NCI-H774 (cell line): Measurements from ENCODE around the gene UXT.
A peak's percentile ranks its signal among the peaks of the same experiment; 100 is the strongest.

Experiments used
- DNase-seq: peaks from one replicate; lab custom pipeline; 2025; lab: John Stamatoyannopoulos, UW

The UXT gene

DNA sequence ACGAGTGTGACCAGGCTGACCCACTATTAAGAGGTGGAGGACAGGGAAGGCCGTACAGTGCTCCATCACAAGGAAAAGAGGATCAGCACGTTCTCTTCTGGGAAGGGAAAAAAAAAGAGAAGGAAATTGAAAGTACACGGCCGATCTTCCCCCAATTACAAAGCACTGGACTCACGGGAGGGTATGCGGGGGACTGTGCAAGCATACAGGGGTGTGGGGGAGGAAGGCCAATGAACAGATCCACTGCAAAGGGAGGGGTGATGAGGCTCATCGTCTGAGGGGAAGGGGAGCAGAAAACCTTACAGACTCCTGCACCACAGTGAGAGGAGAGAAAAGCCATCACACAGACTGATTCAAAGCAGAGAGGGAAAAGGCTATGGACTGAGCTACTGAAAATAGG, 9.7 kb downstream of the UXT start:
- no peak for DNase-seq

DNA sequence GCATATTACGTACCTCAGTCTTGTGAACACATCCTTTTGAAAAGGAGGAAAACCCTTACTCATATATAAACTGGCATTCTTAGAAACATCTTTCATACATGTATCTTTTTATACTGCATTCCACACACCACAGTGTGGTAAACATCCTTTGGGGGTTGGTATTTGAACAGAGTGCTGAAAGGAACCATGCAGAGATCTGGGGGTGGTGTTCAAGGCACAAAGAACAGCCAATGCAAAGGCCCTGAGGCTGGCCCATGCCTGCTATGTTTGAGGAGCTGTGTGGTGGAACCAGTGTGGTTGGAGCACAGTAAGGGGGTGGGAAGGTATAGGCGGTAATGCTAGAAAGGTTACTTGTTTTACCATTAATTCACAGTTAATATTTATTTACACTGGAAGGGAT, 10.6 kb downstream of the UXT start:
- DNase-seq, result no peak

DNA sequence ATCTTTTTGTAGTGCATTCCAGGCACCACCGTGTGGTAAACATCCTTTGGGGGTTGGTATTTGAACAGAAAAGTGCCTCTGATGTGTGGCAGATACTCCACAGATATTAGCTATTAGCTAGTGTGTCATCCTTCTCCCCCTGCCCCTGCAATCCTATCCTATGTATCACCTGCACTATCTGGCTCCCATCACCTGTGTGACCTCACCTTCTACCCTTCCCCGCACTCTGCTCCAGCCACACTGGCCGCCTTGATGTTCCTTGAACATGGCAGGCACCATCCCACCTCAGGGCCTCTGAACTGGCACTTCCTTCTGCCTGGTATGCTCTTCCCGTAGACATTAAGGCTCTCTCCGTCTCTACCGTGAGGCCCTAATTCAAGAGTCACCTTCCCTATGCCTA, 12.3 kb downstream of the UXT start:
- DNase-seq, result no peak

DNA sequence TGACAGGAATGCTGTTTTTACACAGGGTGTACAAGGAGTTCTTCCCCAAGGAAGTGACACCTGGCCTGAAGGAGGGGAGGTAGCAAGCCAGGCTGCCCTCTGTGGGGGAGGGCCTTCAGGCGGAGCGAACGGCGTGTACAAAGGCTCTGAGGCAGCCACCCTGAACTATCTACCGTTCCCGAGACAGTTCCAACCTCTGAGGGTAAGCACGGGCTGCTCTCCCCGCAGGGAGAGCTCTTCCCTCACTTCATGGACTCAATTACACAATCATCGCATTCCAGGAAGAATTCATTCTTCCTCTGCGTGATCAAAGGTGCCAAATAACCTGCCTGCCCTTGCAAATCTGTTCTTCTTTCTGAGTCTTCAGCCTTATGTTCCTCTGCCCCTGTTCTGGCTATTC, 13.4 kb downstream of the UXT start:
- no peak for DNase-seq

DNA sequence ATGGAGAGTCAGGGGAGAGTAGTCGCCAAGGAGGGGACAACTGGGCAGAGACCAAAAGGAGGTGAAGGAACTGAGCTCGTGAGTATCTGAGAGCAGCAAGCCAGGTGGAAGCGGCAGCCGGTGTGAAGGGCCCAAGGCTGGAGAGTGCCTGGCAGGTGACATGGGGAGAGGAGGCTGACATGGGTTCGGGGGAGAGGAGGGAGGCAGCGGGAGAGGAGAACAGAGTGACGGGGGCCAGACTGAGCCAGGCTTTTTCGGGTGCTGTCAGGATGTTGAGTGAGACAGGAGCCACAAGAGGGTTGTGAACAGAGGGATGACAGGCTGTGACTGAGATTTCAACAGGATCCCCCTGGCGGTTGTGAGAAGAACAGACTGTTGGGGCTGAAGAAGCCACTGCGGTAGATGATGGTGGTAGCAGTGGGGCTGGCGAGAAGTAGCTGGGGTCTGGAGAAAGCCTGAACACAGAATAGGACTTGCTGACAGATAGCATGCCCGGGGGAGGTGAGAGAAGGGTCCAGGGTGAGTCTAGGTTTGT, 14.4 kb downstream of the UXT start:
- DNase-seq, result no peak

DNA sequence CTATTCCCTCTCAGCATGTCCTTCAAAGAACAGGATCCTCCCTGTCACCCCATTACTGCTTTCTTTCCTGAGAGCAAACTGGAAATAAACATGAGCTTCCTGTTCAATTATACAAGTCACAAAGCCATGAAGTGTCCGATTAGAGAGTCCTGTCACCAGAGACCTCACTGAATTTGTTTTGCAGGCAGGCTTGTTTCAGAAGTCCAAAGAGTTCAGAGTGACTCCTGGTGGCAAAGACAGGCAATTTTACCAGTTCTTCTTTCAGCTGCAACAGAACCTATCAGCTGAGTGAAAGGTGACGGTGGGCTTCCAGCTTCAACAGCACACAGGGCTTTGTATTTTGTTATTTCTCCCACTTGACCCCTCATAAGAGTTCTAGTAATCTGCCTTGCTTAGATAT, 15.1 kb downstream of the UXT start:
- DNase-seq, result no peak

DNA sequence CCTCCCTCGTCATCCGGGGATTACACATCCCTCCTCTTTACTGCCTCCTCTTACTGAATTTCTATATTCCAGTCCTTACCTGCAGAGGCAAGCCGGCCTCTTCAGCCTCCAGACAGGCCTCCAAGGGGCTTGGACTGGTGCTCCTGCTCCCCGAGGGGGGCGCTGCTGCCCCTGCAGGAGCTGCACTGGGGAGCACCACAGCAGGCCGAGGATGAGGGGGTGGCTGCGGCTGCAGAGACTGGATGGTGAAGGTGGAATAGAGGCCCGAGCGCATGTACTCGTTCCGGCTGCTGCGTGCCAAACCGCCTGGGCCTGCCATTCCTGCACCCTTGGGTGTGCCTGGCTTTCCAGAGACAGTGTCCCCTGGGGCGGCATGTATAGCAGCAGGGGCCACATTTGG, 20.2 kb downstream of the UXT start:
- no peak for DNase-seq

DNA sequence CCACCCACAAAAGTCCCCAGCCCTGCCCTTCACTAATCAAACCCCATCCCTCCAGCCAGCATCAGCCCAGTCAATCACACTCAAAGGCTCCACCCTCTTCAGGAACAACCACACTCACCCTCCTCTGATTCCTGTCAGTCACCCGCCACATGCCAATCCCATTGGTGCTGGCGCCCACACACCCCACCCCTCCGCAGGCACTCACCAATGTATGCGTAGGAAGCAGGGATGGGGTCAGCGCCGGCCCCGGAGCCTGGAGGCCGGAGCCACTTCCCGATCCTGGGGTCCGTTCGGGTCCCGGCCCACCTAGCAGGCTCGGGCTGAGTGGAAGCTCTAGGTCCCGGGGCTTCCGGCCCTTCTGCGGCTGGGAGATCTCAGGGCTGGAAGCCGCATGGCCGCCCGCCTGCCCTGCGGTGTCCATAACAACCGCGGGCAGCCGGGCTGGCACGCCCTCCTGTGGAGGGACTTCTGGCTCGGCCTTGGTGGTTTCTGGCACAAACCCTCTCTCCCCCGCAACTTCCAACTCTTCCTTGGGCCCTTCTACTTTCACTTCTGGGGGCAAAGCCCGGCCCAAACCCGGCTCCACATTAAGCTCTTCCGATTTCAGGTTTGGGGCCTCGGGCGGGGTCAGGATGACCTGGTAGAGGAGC, 21.3 kb downstream of the UXT start:
- no peak for DNase-seq

DNA sequence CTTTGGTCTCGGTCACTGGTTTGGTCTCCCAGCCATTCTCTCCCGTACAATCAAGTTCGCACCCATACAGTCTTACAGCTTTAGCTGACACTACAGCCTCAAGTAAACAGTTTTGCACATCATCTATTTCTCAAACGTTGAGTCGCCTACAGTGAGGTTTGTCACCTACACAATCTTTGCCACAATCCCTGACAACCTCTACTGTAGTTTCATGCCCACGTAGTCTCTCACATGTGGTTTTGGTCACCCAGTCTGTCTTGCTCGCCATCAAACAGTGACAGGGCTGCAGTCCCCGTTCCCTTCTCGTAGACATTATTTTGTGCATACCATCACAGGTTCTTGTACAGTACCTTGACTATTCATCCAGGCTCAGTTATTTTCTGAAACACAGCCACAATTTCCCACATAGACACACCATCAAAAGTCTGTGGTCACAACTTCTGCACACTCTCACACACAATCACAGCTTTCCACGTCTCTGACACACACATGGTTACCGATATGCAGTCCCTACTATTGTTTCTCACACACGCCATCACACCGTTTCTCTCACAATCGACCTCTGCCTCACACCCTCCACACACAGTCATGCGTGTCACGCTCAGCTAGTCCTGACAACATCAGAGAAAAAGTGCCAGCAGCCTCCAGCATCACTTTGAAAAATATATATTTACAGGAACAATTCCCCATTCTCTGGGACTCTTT, 24.0 kb downstream of the UXT start:
- DNase-seq, result no peak

DNA sequence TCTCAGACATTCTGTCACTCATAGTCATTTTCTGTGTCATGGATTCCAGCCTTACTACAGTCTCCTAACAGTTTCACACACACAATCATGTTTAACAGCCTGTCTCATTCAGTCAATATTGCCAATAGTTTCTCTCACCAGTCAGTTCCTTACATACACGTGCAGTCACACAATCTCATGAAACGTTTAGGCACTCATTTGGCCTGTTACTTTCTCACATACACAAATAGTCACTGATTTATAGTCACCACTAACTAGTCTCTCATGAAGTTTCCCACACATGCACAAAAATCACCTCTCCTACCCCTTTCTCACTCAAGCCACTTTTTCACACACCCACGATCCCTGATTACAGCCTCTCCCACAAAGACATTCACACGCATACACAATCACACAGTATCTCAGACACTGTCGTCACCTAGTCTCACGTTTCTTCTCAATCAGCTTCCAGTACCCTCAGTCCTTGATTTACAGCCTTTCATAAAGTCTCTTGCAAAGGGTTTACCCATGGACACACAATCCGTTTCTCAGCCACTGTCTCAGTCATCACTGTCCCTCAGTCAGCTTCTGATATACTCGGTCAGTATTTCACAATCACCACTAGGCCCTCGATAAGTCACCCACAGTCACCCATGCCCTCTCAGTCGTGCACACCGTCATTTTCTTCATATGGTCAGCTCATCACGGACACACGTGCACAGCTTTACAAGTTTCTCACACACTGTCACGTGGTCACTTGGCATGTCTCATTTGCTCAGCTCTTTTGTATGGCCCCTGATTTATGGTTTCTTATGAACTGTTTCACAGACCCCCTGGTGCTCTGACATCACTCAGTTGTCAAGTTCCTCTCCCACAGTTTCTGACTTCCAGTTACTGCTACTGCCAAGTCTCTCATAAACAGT, 25.0 kb downstream of the UXT start:
- DNase-seq, result no peak

DNA sequence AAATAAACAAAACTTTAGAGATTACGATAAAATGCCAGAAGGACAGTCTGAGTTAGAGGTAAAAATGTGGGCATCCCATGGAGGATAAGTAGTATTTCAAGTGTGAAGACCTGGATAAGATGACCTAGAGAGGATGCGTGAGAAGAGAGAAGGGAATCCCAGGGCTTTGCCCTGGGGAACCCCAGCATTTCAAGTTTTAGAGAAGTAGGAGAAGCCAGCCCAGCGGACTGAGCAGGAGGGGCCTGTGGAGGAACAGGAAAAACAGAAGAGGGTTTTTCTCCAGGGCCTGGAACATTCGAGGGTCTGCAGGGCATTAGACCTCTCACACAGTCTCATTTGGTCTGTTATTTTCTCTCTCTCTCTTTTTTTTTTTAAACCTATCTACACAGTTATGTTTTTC, 26.3 kb downstream of the UXT start:
- no peak for DNase-seq

DNA sequence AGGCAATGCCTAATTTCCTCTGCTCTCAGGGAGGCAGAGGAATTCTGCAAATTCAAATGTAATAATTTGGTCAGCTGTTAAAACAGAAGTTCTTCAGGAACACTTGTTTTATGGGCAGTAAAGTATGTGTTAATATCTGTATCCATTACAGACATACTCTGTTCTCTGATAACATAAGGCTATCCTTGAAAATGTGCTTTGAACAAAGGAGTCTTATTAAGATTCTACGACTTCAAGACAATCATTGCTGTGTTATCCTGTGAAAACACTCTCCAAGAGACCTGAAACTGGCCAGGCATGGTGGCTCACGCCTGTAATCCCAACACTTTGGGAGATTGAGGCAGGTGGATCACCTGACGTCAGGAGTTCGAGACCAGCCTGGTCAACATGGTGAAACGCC, 27.3 kb downstream of the UXT start:
- no peak for DNase-seq

DNA sequence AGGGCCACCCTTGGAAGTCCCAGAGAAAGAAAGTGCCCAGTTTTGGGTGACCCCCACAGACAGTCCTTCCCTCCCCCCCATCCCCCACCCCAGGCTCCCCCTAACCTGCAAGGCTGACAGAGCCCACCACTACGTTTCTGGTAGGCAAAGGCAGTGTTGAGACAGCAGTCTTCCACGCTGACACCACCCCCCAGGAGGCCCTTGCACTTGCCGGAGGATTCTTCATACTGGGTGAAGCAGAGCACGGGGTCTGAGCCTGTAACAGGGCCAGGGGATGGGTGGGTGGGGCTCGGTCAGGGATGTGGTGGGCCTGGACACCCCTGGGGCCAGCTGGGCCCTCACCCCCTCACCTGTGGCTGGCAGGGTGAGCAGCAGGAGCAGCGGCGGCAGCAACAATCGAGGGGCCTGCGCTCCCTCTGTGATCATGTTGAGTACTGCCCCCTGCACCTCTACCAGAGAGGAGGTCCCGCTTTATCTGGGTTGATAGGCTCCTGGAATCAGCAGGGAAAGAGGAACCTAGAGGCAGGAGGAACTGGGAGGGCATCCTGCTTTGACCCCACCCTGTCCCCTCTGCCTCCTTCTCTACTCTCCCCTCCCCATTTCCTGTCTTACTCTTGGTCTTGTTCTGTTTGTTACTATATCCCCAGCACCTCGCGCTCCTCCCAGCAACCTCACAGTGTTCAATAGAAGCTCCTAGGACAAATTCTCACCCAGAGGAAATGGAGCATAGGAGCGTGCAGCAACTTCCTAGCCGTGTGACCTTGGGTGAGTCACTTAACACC, 29.4 kb downstream of the UXT start, which contains the start of gene CFP:
TSS of gene CFP (minus strand) at position 512 of the 782 bp plus-strand sequence. CDS start at position 426, 86 bp downstream.
- no peak for DNase-seq

DNA sequence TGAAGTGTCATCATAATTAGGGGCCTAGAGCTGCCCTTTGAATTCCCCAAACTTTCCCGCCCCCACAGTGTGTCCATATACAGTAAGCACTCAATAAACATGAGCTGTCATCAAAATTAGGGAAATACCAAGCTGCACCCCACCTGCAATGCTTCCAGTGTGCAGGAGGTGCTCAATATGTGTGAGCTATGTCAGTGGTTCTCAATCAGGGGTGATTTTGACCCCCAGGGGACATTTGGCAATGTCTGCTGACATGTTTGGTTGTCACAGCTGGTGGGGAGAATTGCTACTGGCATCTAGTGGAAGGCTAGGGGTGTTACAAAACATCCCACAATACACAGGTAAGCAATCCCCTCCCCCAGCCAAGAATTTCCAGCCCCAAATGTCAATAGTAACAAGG, 30.0 kb downstream of the UXT start:
- DNase-seq, result no peak

DNA sequence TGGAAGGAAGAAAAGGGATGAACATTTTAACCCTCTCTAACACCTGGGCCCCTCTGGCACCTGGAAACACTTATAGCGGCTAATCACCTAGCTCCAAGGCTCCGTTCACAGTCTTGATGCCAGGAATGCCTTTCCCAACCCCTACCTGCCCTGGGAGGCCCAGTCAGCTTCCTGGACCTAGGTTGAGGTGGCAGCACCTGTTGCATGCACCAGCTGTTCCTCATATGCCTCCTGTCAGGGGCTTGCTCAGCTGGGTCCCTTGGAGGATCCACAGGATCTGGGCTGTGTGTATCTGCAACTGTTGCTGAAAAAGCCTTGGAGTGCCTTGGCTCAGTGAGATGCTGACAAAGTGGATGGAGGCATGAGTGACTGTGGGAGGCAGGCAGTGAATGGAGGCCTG, 33.6 kb downstream of the UXT start:
- no peak for DNase-seq

DNA sequence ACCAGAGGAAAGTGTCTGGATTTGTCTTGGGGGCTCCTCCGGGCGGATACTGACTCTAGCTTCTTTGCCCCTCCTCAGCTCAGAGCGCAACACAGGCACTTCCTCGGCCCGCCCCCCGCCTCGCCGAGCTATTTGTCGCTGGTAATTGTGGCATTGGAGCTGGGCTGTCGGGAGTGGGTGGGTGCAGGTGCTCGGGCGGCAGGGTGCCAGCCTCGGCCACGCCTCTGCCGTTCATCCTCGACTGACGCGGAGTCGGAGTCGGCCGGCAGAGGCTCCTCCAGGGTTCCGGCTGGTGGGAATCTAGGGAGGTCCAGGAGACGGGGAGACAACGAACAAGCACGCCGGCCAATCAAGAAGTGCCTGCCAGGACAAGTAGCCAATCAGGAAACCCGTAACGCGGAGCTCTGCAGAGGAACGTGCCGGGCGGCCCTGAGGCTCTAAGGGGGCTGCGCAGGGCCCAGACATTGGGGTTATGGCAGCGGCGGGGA, 35.4 kb downstream of the UXT start:
- DNase-seq, result peak; percentile 72

DNA sequence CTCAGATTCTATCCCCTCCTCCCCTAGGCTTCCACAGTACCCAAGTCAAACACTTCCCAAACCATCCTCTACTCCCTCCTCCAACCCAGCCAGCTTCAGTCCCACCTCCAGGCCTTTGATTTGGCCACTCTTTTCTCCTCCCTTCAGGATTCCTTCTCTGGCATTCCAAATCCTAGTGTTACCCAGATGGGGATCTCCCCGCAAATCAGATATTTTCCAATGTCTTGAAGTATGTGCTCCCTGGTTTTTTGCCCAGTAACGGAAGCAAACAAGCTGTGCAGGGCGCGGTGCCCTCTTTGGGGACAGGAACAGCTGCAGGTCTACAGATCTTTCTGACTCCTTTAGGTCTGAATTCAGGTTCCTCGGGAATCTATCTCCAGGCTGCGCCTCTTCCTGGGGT, 37.1 kb downstream of the UXT start:
- no peak for DNase-seq

DNA sequence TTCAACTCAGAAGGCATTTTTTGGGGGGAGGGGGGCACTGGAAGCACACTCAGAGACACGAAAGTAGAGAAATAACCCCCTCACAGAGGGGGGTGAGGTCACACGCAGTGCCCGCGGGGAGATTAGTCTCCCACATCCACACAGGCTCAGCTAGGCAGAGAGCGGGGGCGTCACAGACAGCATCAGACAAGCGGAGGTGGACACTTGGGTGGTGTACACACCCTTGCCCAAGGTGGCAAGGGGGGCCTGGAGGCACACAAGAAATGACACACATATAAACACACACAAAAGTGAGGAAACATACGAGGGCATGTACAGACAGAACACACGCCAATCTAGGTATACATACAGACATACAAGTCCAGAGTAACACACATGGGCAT, 38.7 kb downstream of the UXT start:
- no peak for DNase-seq

DNA sequence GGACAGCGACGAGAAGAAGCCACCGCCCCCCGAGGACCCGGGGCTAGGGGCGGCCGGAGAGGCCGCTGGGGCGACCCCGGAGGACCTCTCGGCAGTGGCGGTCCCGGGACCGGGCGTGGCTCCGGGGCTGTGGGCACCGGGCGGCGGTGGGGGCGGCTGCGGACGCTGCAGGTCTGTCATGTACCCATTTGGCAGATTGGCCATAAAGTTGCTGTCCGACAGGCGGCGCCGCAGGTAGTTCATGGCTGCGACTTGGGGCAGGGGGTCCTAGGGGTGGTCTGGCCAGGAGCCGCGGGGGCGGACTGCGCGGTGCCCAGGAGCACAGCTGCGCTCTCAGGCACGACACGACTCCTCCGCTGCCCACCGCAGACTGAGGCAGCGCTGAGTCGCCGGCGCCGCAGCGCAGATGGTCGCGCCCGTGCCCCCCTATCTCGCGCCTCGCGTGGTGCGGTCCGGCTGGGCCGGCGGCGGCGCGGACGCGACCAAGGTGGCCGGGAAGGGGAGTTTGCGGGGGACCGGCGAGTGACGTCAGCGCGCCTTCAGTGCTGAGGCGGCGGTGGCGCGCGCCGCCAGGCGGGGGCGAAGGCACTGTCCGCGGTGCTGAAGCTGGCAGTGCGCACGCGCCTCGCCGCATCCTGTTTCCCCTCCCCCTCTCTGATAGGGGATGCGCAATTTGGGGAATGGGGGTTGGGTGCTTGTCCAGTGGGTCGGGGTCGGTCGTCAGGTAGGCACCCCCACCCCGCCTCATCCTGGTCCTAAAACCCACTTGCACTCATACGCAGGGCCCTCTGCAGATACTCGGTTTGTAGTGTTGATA, 39.3 kb downstream of the UXT start, which contains the start of gene SYN1:
TSS of gene SYN1 (minus strand) at position 372 of the 817 bp plus-strand sequence. CDS start at position 243, 129 bp downstream.
- DNase-seq, result peak; percentile 77

DNA sequence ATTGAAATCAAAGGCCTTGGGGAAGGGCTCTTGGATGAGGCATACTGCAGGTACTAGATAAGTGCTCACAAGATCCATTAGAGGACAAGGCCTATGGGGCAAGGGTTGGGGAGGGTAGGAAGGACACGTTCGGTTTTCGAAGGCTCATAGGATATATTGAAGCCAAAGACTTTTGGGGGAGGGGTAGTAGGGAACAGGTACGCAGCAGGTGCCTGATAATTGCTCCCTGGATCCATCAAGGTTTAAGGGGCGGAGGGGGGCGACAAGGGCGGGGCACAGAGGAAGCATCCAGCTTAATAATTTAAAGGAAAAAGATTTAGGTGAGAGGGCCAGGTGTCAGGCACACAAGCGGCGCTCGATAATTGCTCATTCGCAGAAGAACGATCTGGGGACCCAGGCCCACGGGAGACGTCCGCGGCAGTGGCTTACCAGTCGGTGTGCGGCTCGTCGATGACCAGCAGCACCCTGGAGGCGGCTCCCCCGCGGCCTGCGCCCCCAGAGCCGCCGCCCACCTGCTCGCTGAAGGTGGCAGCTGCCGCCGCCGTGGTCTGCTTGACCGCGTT, 40.0 kb downstream of the UXT start:
- no peak for DNase-seq
